Measurements from ENCODE around the gene PIP4K2B.
"Not testable (repeated sequence)": the region's sequence is repeated elsewhere in the genome, so short reads cannot be mapped to it uniquely, and the experiment has no call there.

PIP4K2B gene

GRCh38 chr17:38799501-38800236 is at the start of gene PIP4K2B:
Gene PIP4K2B, minus strand, starts transcription at chr17:38799556. Its CDS starts 132 bp downstream, at chr17:38799424.
- peak; percentile 95 to 98 for DNase-seq

DNA sequence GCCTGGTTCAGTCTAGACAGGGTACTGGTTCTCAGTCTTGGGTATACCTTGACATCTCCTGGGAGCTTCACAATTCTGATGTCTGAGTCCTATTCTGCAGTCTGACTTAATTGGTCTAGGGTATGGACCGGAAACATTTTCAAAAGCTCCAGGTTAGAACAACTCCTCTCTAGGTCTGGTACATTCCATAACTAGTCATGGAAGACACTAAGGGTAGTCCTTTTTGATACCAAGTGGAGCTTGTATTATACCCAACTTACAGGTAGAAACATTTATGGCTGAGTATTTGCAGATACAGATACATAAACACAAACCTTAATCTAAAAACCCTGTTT is 49.2 kb upstream of the PIP4K2B start:
- DNase-seq = no peak

- DNase-seq = no peak
These were observed 45.0 kb upstream of the PIP4K2B start for GRCh38 chr17:38844261-38844757.

- no peak for DNase-seq
These were observed 26.4 kb upstream of the PIP4K2B start for GRCh38 chr17:38825762-38826247.

GRCh38 chr17:38824899-38825761 is 25.8 kb upstream of the PIP4K2B start, which contains the start of gene CWC25:
Gene CWC25, minus strand, starts transcription at chr17:38825321. Its CDS starts 138 bp downstream, at chr17:38825183.
- DNase-seq = peak; percentile 81 to 83

- DNase-seq = no peak
These were observed 16.3 kb upstream of the PIP4K2B start for GRCh38 chr17:38815576-38816193.

DNA sequence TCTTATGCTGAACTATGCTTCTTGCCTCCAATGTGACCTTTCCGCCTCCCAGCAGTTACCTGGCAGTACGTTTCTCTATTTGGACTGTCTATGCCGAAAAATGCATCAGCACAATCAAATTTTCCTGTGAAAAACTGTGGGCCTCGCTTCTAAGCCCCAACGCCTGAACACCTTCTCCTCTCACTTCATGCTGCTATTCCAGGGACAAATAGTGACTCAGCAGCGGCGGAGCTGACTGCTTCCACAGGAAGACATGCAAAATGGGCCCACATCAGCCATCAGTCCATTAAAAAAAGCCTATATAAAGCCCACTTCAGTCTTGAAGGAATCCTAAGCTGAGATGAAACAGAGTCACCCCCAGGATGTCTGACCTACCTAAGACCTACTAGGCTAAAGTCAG is 10.5 kb upstream of the PIP4K2B start:
- no peak for DNase-seq

- no peak for DNase-seq
These were observed 943 bp upstream of the PIP4K2B start for GRCh38 chr17:38800237-38800760.

DNA sequence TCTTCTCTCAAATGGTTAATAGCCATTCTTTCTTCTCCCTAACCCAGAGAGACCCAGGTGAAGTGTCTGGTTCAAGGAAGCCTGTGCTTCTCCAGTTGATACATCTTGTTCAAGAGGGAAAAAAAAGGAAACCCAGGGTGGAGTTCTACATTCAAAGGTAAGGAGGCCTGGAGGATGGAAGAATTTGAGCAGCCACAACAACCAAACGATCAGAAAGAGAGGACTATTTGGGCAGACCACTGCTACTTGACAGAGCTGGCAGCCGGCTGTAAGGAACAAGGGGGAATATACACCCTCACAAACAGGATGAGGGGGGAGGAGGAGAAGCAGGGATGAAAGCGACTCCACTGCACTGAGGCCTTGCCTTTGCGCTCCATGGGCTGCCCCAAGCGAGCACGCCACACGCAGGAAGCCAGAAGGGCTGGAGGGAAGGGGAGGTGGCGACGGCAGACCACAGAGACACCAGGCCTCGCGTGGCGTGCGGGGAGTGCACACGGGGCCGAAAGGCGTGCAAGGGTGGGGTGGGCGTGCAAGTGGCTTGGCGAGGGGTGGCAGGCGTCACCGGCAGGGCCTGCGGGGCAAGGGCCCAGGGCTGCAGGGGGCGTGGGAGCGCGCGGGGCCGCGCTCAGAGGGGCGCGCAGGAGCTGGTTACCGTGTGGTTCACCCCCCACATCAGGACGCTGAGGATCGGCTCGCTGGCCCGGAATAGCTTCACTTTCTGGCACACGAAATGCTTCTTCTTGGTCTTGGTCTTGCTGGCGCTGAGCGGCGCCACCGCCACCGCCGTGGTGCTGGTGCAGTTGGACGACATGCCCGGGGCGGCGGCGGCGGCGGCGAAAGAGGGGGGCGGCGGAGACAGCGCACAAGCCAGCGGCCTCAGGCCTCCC is 499 bp downstream of the PIP4K2B start:
- DNase-seq = peak in 1 of 2 experiments; percentile 16

GRCh38 chr17:38797828-38798227 is 1.5 kb downstream of the PIP4K2B start:
- no peak for DNase-seq

GRCh38 chr17:38797158-38797490 is 2.2 kb downstream of the PIP4K2B start:
- DNase-seq = no peak

DNA sequence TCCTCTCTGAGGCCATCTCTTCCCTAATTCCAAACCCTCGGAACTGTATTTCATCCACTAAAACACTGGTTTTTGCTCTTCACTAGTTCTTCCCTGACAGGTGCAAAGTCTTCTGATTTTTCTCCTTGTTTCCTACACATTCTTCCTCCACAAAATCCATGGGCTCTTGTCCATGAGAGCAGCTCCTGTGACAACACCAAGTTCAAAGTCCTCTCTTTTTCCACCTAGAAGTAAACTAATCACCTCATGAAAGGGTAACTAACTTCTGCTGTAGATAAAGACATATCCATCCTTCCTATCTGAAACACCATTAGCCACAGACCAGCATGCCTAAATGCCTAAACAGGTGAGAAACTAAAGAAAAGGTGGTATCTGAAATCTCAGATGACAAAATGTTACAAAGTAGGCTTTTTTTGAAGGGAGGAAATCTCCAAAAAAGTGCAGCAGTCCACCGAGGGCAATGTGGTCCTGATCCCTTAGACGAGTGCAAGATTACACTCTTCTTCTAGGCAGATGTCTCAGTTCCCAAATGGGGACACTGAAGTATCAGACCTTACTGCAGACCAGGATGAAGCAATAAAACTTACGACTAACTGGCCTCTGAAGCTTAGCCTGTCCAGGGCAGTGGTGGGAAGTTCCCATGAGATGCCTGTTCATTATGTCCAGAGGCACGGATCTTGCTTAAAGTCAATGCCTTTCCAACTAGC is 2.8 kb downstream of the PIP4K2B start:
- DNase-seq = no peak

- no peak for DNase-seq
These were observed 5.1 kb downstream of the PIP4K2B start for GRCh38 chr17:38794221-38794620.

GRCh38 chr17:38791162-38791561 is 8.2 kb downstream of the PIP4K2B start:
- no peak for DNase-seq

DNA sequence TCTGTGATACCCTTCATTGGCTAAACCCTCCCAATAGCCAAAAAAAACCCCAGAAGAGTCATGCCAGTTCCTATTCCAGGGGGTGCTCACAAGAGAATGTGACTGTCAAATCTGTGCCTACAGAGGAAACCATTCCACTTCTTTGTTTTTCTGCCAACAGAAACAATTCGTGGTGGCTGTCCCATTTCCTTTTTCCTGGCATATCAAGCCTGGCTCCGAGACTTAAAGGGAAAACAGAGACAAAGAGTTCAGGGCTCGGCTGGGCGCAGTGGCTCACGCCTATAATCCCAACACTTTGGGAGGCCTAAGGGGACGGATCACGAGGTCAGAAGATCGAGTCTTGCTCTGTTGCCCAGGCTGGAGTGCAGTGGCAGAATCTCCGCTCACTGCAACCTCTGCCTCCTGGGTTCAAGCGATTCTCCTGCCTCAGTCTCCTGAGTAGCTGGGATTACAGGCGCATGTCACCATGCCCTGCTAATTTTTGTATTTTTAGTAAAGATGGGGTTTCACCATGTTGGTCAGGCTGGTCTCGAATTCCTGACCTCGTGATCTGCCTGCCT is 9.1 kb downstream of the PIP4K2B start:
- DNase-seq = not testable (repeated sequence)

GRCh38 chr17:38789185-38789584 is 10.2 kb downstream of the PIP4K2B start:
- DNase-seq = no peak

DNA sequence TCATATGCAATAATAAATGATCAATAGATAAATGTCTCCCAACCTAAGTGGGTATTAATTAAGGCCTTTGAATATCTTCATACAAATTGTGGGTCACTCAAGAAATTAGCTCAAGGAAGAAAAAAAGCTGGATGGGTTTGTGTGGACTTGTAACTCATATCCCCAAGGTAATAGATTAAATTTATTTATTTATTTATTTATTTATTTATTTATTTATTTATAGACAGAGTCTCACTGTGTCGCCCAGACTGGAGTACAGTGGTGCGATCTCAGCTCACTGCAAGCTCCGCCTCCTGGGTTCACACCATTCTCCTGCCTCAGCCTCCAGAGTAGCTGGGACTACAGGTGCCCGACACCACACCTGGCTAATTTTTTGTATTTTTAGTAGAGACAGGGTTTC is 11.4 kb downstream of the PIP4K2B start:
- not testable (repeated sequence) for DNase-seq

GRCh38 chr17:38786372-38786771 is 13.0 kb downstream of the PIP4K2B start:
- no peak for DNase-seq

DNA sequence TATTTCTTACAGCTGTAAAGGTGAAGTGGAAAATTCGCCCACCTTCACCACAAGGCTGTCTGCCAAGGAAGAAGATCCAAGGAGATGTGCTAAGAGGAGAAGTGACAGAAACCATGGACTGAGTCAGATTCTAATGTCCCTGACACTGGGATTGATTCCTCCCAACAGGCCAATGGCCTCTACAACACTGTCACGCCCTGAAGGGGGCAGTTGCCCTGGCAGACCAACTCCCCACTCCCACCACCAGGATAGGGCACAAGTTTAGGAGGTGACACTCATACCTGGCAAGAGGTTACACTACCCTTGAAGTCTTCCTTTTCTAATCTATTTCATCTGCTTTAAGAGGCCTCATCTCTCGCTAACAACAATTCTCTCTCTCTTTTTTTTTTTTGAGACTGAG is 16.1 kb downstream of the PIP4K2B start:
- no peak for DNase-seq

DNA sequence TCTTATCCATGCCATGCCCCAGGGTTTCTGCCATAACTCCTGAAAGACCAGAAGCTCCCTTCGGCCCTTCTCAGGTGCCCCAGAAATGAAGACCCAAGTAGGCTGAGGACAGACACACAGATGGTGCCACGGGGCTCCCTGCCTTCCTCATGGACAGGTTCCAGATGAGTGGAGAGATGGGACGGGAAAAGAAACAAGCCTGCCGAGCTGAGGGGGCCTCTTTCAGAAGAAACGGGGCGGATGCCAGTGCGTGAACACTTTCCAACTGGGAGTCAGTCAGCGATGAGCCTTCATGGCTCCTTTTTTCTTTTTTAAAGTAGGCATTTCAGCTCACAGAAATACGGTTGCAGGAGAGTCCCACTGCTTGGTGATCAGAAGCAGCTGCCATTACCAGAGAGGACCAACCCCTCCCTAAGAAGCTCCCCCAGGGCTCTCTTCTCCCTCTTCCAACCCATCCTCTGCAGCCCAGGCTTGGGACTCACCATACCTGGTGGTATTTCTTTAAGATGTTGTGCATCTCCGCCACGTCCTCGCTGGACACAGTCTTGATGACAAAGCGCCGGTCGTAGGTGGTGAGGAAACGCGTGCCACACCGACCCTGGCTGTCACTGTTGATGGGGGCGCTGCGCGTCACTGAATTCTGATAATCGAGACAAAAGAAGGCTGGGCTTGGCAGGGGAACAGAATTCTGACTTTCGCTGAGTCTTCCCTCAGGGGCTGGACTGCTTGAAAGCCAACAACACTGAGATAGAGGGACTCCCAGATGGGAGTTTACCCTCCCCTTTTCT is 19.2 kb downstream of the PIP4K2B start:
- DNase-seq = no peak
